HepG2 (cell line): ENCODE results near the gene TXNL4B. TPM values are rescaled to one million over a fixed set of nuclear protein-coding genes. Genes with fewer than 3 reads are reported as not detected.

Experiments used
- ATAC-seq: fragments of 200-7000 bp; cut with Tn5 transposase; 3 replicates; pipeline ENCODE4 v1.9.1; 2020; ENCODE audit warnings: mild to moderate bottlenecking, moderate library complexity
- BruUV-seq: library from RNA; stranded (reverse); fragments of 400-500 nt; replicated peaks from 2 replicates; lab custom pipeline; 2021; lab: Mats Ljungman, UMichigan
- CTCF ChIA-PET: fragments of 300-600 bp; formaldehyde crosslinking; extraction: SDS; loops from one replicate; lab custom pipeline; 2021; ENCODE audit warnings: low total read pairs, inconsistent platforms, low intra/inter-chr PET ratio; lab: Yijun Ruan, JAX
- POLR2A ChIA-PET: fragments of 350-600 bp; sonication (Branson Sonifier 250); formaldehyde crosslinking; loops from one replicate; lab custom pipeline; 2020; ENCODE audit warnings: antibody characterized with exemption, inconsistent platforms; lab: Yijun Ruan, JAX
- DNase-seq: peaks from one replicate; pipeline ENCODE4 v3.0.0-alpha.2; 2015; ENCODE audit warnings: low spot score
- FAIRE-seq: peaks from 3 replicates; lab custom pipeline; 2011; peaks lifted over from hg19 to GRCh38; lab: Jason Lieb, UNC
- H2AFZ ChIP-seq: one replicate; pipeline ENCODE4 v1.6.1; 2011; ENCODE audit warnings: low read length, inconsistent platforms
- H3K27ac ChIP-seq: fragments of 300-600 bp; 3 replicates; pipeline ENCODE4 v1.8.0; 2011; ENCODE audit warnings: mixed run types, mild to moderate bottlenecking, mixed read lengths, low read length, inconsistent platforms; ENCODE audit not compliant: insufficient read depth; ENCODE audit errors: extremely low read length
- H3K27me3 ChIP-seq, 2 experiments: fragments of 200-600 bp in 1 of 2; 2 replicates in 1 of 2; 3 replicates in 1 of 2; pipeline versions ENCODE4 v1.6.0 to v1.8.0; 2011; ENCODE audit warnings: low read length in 2 of 2, mild to moderate bottlenecking in 2 of 2, moderate library complexity in 2 of 2, inconsistent platforms in 1 of 2; ENCODE audit not compliant: insufficient read depth in 2 of 2, control insufficient read depth in 1 of 2
- H3K36me3 ChIP-seq, 2 experiments: fragments of 200-600 bp in 1 of 2; replicated peaks in 1 of 2; 2 replicates in 1 of 2; 3 replicates in 1 of 2; pipeline versions ENCODE4 v1.5.1 to v1.8.0; 2011; ENCODE audit warnings: low read length in 2 of 2, inconsistent platforms in 1 of 2; ENCODE audit not compliant: insufficient read depth in 2 of 2, control insufficient read depth in 1 of 2
- H3K4me1 ChIP-seq: 2 replicates; pipeline ENCODE4 v1.5.1; 2012; ENCODE audit warnings: low read length, inconsistent platforms; ENCODE audit not compliant: insufficient read depth
- H3K4me2 ChIP-seq: 2 replicates; pipeline ENCODE4 v1.6.0; 2011; ENCODE audit warnings: low read depth, low read length, inconsistent platforms
- H3K4me3 ChIP-seq, 3 experiments: fragments of 200-600 bp in 1 of 3; sonication (generic), shearing (Covaris generic) in 1 of 3; replicated peaks in 1 of 3; 2 replicates each; pipeline ENCODE4 v1.5.1; 2011 to 2016; ENCODE audit warnings: low read length in 3 of 3, inconsistent platforms in 2 of 3, low read depth in 2 of 3, mild to moderate bottlenecking in 2 of 3, control low read depth in 1 of 3, mixed read lengths in 1 of 3; ENCODE audit not compliant: insufficient read depth in 1 of 3
- H3K79me2 ChIP-seq: one replicate; pipeline ENCODE4 v1.6.1; 2011; ENCODE audit warnings: low read length, inconsistent platforms; ENCODE audit not compliant: insufficient read depth
- H3K9ac ChIP-seq: 2 replicates; pipeline ENCODE4 v1.6.0; 2011; ENCODE audit warnings: mild to moderate bottlenecking, low read depth, low read length, inconsistent platforms; ENCODE audit not compliant: insufficient read depth
- H3K9me3 ChIP-seq: 2 replicates; pipeline ENCODE4 v1.5.1; 2012; ENCODE audit warnings: mild to moderate bottlenecking, low read length
- H4K20me1 ChIP-seq: 2 replicates; pipeline ENCODE4 v1.6.0; 2011; ENCODE audit warnings: inconsistent platforms, mild to moderate bottlenecking, low read length, moderate library complexity; ENCODE audit not compliant: insufficient read depth
- DNMT3B ChIP-seq: conservative IDR thresholded peaks from 2 replicates; pipeline ENCODE4 v1.6.1; 2016; ENCODE audit warnings: missing biosample characterization, control low read depth
- EEA1 ChIP-seq: sonication (generic); formaldehyde crosslinking; IDR thresholded peaks from 2 replicates; pipeline ENCODE4 v1.5.1; 2020; ENCODE audit warnings: mild to moderate bottlenecking, missing genetic modification reagents, borderline replicate concordance
- FOXK2 ChIP-seq: fragments of 450-650 bp; IDR thresholded peaks from 2 replicates; pipeline ENCODE4 v1.6.1; 2016
- GTF2F1 ChIP-seq: fragments of 150-350 bp; IDR thresholded peaks from 2 replicates; pipeline ENCODE4 v1.6.1; 2014; ENCODE audit warnings: low read length
- HOXA9 ChIP-seq: sonication (generic); formaldehyde crosslinking; IDR thresholded peaks from 2 replicates; pipeline ENCODE4 v1.8.1; 2022; ENCODE audit warnings: missing genetic modification reagents, mild to moderate bottlenecking, moderate library complexity, borderline replicate concordance
- KLF16 ChIP-seq, 2 experiments: sonication (generic) in 1 of 2; formaldehyde crosslinking in 1 of 2; IDR thresholded peaks; 2 replicates each; pipeline versions ENCODE4 v1.6.1 to v1.8.0; 2016 to 2023; ENCODE audit warnings: missing genetic modification reagents in 2 of 2, missing compliant biosample characterization in 1 of 2
- LCORL ChIP-seq, 2 experiments: fragments of 450-650 bp in 1 of 2; sonication (generic) in 1 of 2; formaldehyde crosslinking in 1 of 2; IDR thresholded peaks; 2 replicates each; pipeline versions ENCODE4 v1.5.0 to v1.6.1; 2017 to 2020; ENCODE audit warnings: antibody characterized with exemption in 1 of 2, missing genetic modification reagents in 1 of 2
- NONO ChIP-seq, 2 experiments: fragments of 450-650 bp in 1 of 2; sonication (generic) in 1 of 2; formaldehyde crosslinking in 1 of 2; IDR thresholded peaks in 1 of 2; conservative IDR thresholded peaks in 1 of 2; 2 replicates each; pipeline versions ENCODE4 v1.6.1 to v1.8.0; 2017 to 2022; ENCODE audit warnings: mild to moderate bottlenecking in 1 of 2, missing genetic modification reagents in 1 of 2, moderate library complexity in 1 of 2
- SMARCC2 ChIP-seq: fragments of 450-650 bp; IDR thresholded peaks from 2 replicates; pipeline ENCODE4 v1.6.1; 2017; ENCODE audit warnings: antibody characterized with exemption, mild to moderate bottlenecking
- SP5 ChIP-seq: IDR thresholded peaks from 2 replicates; pipeline ENCODE4 v1.6.1; 2016; ENCODE audit warnings: low read depth, borderline replicate concordance
- ZMYM3 ChIP-seq: sonication (generic); formaldehyde crosslinking; IDR thresholded peaks from 2 replicates; pipeline ENCODE4 v1.5.1; 2020; ENCODE audit warnings: mild to moderate bottlenecking, missing genetic modification reagents
- ZNF205 ChIP-seq: IDR thresholded peaks from 2 replicates; pipeline ENCODE4 v1.6.1; 2018; ENCODE audit warnings: missing biosample characterization, missing genetic modification reagents
- ZNF678 ChIP-seq: sonication (generic); formaldehyde crosslinking; IDR thresholded peaks from 2 replicates; pipeline ENCODE4 v1.4.0; 2020; ENCODE audit warnings: mild to moderate bottlenecking, missing genetic modification reagents
- WGBS: methylation state at CpG from one replicate; pipeline ENCODE4 v1.1.6; 2017; ENCODE audit warnings: low lambda C conversion rate; 5-methylcytosine and 5-hydroxymethylcytosine counted together
- in situ Hi-C: cut with HindIII; loops from 2 replicates; pipeline ENCODE4 v1.10.0; 2017; ENCODE audit warnings: low pct_unique_long_range_greater_than_20kb; ENCODE audit not compliant: extremely low pct_ligation_motif_present
- intact Hi-C: fragments of 100-400 bp; cut with micrococcal nuclease; formaldehyde crosslinking; loops from one replicate; pipeline ENCODE4 v1.10.0; 2022; ENCODE audit not compliant: unreplicated experiment
- polyA plus RNA-seq, 8 experiments: library from polyadenylated mRNA; depleted of rRNA in 3 of 8; stranded (reverse) in 7 of 8; unstranded in 1 of 8; fragments of >200 nt; fragmentation: Illumina TruSeq in 4 of 8; extraction: Trizol in 4 of 8; gene quantifications; 2 replicates each; pipeline versions ENCODE4 v1.2.1 to v1.2.3, GENCODE V29; 2011 to 2016; ENCODE audit warnings: low read depth in 4 of 8, missing spikeins in 1 of 8, mixed read lengths in 1 of 8; ENCODE audit not compliant: insufficient read depth in 1 of 8
- total RNA-seq, 5 experiments: library from RNA; depleted of rRNA; stranded (reverse); fragments of >200 nt; fragmentation: Illumina TruSeq; extraction: Trizol; gene quantifications; 2 replicates each; pipeline ENCODE4 v1.2.3, GENCODE V29; 2016; ENCODE audit warnings: low read depth in 1 of 5
- TF ChIP-seq, protein P1 (sequence below): sonication (generic); formaldehyde crosslinking; IDR thresholded peaks from 2 replicates; pipeline ENCODE4 v1.5.0; 2020; ENCODE audit warnings: missing genetic modification reagents
- TF ChIP-seq, protein P2 (sequence below): sonication (generic); formaldehyde crosslinking; IDR thresholded peaks from 2 replicates; pipeline ENCODE4 v1.4.0; 2020; ENCODE audit warnings: mild to moderate bottlenecking, missing genetic modification reagents

The TXNL4B gene
- total and polyA plus RNA-seq, 2 of the 13 experiments (the other 11 are each of a cell fraction or from before 2014, with no cell fraction given), result 17.4 to 18.3 TPM

DNA sequence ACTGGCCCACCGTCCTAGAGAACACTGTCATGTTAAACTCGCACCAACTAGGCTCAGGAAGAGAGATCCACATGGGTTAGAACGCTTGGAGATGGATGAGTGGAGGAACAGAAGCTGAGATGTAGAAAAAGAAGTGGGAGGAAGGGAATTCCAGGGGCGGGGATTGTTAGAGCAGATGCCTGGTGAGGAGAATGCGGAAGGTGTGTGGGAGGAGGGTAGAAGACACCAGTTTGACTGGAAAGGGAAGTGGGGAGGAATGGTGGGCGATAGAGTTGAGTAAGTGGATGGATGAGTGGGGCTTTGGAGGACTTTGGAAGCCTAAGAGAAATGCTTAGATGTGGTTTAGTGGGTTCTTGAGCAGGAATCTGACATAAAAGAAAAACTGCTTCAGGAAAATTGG, 37.6 kb upstream of the TXNL4B start:
- ChIA-PET POLR2A (no interaction called here), CTCF (no interaction called here)
- Histone ChIP-seq H3K4me1 (peaks cover 7% of the 10 kb centered on the region), H3K36me3 (no peaks in the 10 kb centered on the region; a peak in 2 of 5 replicates), H3K4me3 (no peak overlapping the region), H4K20me1 (no peaks in the 10 kb centered on the region), H3K4me2 (no peak overlapping the region), H3K9me3 (no peaks in the 10 kb centered on the region), H3K27ac (no peak overlapping the region), H3K9ac (no peak overlapping the region), H3K79me2 (no peaks in the 10 kb centered on the region), H2AFZ (no peak overlapping the region), H3K27me3 (no peaks in the 10 kb centered on the region)
- TF ChIP-seq, protein P1, sequence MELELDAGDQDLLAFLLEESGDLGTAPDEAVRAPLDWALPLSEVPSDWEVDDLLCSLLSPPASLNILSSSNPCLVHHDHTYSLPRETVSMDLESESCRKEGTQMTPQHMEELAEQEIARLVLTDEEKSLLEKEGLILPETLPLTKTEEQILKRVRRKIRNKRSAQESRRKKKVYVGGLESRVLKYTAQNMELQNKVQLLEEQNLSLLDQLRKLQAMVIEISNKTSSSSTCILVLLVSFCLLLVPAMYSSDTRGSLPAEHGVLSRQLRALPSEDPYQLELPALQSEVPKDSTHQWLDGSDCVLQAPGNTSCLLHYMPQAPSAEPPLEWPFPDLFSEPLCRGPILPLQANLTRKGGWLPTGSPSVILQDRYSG (CRISPR knock-in tag), result no peak
- no peak for DNase-seq
- no peak for FAIRE-seq
- ATAC-seq, result no peak
- BruUV-seq, result no TSS peak
- in situ Hi-C loops, result no loop called here
- WGBS, result 83% methylated on average over 6 of the region's 6 CpGs
- intact Hi-C loops, result no loop called here

DNA sequence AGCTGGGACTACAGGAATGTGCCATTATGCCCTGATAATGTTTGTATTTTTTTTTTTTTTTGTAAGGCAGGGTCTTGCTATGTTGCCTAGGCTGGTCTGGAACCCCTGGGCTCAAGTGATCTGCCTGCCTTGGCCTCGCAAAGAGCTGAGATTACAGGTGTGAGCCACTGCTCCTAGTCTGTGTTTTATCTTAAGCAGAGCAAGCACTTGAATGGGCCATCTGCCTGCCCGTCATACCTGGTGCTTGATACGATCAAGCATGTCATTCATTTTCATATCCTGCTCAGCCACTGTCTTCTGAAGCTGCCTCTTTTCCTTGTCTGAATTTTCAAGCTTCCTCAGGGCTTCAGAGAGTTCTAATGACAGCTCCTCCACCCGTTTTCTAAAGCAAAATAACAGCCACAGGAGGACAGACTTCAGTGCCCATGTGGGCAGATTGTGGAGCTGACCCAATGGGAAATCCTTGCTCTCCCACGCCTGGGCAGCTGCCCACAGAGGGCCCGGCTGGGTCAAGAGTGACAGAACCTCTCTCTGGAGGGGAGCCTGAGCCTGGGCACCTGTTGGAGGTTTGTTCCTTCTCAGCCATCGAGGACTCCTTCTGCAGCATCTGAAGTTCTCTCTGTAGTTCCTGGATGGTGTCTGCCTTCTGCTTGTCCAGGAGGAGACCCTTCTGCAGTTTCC, 36.7 kb upstream of the TXNL4B start:
- in situ Hi-C loops (loop anchor here (5.0 kb wide), 1 partner anchor 337 kb away; no protein-coding TSS in a partner anchor), intact Hi-C loops (no loop called here)
- Histone ChIP-seq H2AFZ (no peak overlapping the region), H3K27me3 (no peaks in the 10 kb centered on the region), H3K9ac (no peak overlapping the region), H3K4me2 (no peak overlapping the region), H3K4me3 (no peak overlapping the region), H3K79me2 (no peaks in the 10 kb centered on the region), H4K20me1 (no peaks in the 10 kb centered on the region), H3K36me3 (no peaks in the 10 kb centered on the region; a peak in 2 of 5 replicates), H3K4me1 (peaks cover 16% of the 10 kb centered on the region), H3K9me3 (no peaks in the 10 kb centered on the region), H3K27ac (no peak overlapping the region)
- POLR2A ChIA-PET, result no interaction called here
- no peak for DNase-seq
- WGBS, result 88% methylated on average over 7 of the region's 7 CpGs
- no peak for ATAC-seq
- BruUV-seq, result no TSS peak
- FAIRE-seq, result no peak
- CTCF ChIA-PET, result no interaction called here
- no peak for TF ChIP-seq DNMT3B (CRISPR knock-in tag)
- TF ChIP-seq SMARCC2, result no peak
- TF ChIP-seq KLF16 (CRISPR knock-in tag; IDR thresholded peaks at IDR 0.05), result no peak
- no peak for TF ChIP-seq ZNF678
- no peak for TF ChIP-seq FOXK2
- TF ChIP-seq GTF2F1, result no peak
- no peak for TF ChIP-seq HOXA9 (CRISPR knock-in tag)
- TF ChIP-seq EEA1 (CRISPR knock-in tag), result no peak
- TF ChIP-seq ZMYM3 (CRISPR knock-in tag), result no peak
- no peak for TF ChIP-seq SP5 (CRISPR knock-in tag)
- TF ChIP-seq NONO (IDR thresholded peaks at IDR 0.05), result no peak
- no peak for TF ChIP-seq NONO (CRISPR knock-in tag; conservative IDR thresholded peaks at IDR 0.05)
- TF ChIP-seq ZNF205 (CRISPR knock-in tag), result no peak
- no peak for TF ChIP-seq LCORL (IDR thresholded peaks at IDR 0.05)
- TF ChIP-seq LCORL (CRISPR knock-in tag; IDR thresholded peaks at IDR 0.05), result no peak
- TF ChIP-seq, protein P2, sequence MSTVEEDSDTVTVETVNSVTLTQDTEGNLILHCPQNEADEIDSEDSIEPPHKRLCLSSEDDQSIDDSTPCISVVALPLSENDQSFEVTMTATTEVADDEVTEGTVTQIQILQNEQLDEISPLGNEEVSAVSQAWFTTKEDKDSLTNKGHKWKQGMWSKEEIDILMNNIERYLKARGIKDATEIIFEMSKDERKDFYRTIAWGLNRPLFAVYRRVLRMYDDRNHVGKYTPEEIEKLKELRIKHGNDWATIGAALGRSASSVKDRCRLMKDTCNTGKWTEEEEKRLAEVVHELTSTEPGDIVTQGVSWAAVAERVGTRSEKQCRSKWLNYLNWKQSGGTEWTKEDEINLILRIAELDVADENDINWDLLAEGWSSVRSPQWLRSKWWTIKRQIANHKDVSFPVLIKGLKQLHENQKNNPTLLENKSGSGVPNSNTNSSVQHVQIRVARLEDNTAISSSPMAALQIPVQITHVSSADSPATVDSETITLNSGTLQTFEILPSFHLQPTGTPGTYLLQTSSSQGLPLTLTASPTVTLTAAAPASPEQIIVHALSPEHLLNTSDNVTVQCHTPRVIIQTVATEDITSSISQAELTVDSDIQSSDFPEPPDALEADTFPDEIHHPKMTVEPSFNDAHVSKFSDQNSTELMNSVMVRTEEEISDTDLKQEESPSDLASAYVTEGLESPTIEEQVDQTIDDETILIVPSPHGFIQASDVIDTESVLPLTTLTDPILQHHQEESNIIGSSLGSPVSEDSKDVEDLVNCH (CRISPR knock-in tag), result no peak
